Stimulated activated CD4-positive, alpha-beta T cell treated with anti-CD3 and anti-CD28 coated beads, Interleukin-15, amount 100 ng/mL, for 48 hours (primary cell): ENCODE results near the gene H1-8.
A peak's percentile ranks its signal among the peaks of the same experiment; 100 is the strongest.

Experiments
- DNase-seq, 2 donors: peaks; one replicate each; pipeline ENCODE4 v3.0.0-alpha.2; 2020; ENCODE audit warnings: low read depth in 2 of 2

Gene H1-8

GRCh38 chr3:129593595-129594339 lies 50.8 kb downstream of the H1-8 start:
- DNase-seq, result peak; percentile 54 to 65

- DNase-seq, result no peak
These were observed 51.4 kb downstream of the H1-8 start for GRCh38 chr3:129594409-129594808.

GRCh38 chr3:129594907-129595390 lies 52.0 kb downstream of the H1-8 start:
- no peak for DNase-seq

- DNase-seq, result no peak
These were observed 52.7 kb downstream of the H1-8 start for GRCh38 chr3:129595544-129596193.

GRCh38 chr3:129596194-129597086 lies 53.5 kb downstream of the H1-8 start:
- DNase-seq, result no peak

- no peak for DNase-seq
These were observed 54.4 kb downstream of the H1-8 start for GRCh38 chr3:129597087-129597999.

GRCh38 chr3:129598000-129598381 lies 55.0 kb downstream of the H1-8 start:
- no peak for DNase-seq

GRCh38 chr3:129598484-129598883 lies 55.5 kb downstream of the H1-8 start:
- no peak for DNase-seq

- no peak for DNase-seq
These were observed 56.1 kb downstream of the H1-8 start for GRCh38 chr3:129599073-129599472.

GRCh38 chr3:129599607-129600006 lies 56.6 kb downstream of the H1-8 start:
- DNase-seq, result no peak

- DNase-seq, result no peak
These were observed 57.4 kb downstream of the H1-8 start for GRCh38 chr3:129600348-129600747.
